ENCODE results near the gene IL12RB2. TPM values are rescaled to one million over a fixed set of nuclear protein-coding genes. Genes with fewer than 3 reads are reported as not detected.
A peak's percentile ranks its signal among the peaks of the same experiment; 100 is the strongest.

Gene IL12RB2
- polyA plus RNA-seq, 4 donors = 0.21 to 0.54 (median 0.52) TPM; not detected in 1

GRCh38 chr1:67347688-67348472 is 40.2 kb downstream of the IL12RB2 start:
- Histone ChIP-seq H3K27ac (ENCODE audit: low read depth in 1 of 3, low read length in 2 of 3) (no peak overlapping the region), H3K27me3 (ENCODE audit: control insufficient read depth in 3 of 3, insufficient read depth in 3 of 3, low read length in 3 of 3) (no peaks in the 10 kb centered on the region), H3K4me1 (ENCODE audit: control insufficient read depth in 3 of 3, insufficient read depth in 2 of 3, low read depth in 1 of 3, low read length in 2 of 3) (no peaks in the 10 kb centered on the region), H3K9me3 (ENCODE audit: control insufficient read depth in 2 of 2, insufficient read depth in 1 of 2, low read depth in 1 of 2, low read length in 1 of 2) (no peaks in the 10 kb centered on the region), H3K36me3 (ENCODE audit: control insufficient read depth in 3 of 3, insufficient read depth in 2 of 3, low read depth in 1 of 3, low read length in 3 of 3) (no peaks in the 10 kb centered on the region), H3K4me3 (ENCODE audit: low read depth in 1 of 3, low read length in 3 of 3) (no peak overlapping the region)
- peak; percentile 52 to 57 for DNase-seq
- FAIRE-seq = no peak
- 65 to 72% (median 66%) methylated on average over 12 of the region's 12 CpGs for WGBS, 3 donors

GRCh38 chr1:67348586-67349252 is 41.0 kb downstream of the IL12RB2 start:
- H3K9me3 ChIP-seq (ENCODE audit: control insufficient read depth in 2 of 2, insufficient read depth in 1 of 2, low read depth in 1 of 2, low read length in 1 of 2) = no peaks in the 10 kb centered on the region
- no peak for FAIRE-seq

GRCh38 chr1:67350783-67351182 is 43.1 kb downstream of the IL12RB2 start:
- no peak for DNase-seq
- no peaks in the 10 kb centered on the region for H3K9me3 ChIP-seq (ENCODE audit: control insufficient read depth in 2 of 2, insufficient read depth in 1 of 2, low read depth in 1 of 2, low read length in 1 of 2)
- H3K4me3 ChIP-seq (ENCODE audit: low read depth in 1 of 3, low read length in 3 of 3) = no peak overlapping the region
- no peak overlapping the region for H3K27ac ChIP-seq (ENCODE audit: low read depth in 1 of 3, low read length in 2 of 3)
- no peaks in the 10 kb centered on the region for H3K4me1 ChIP-seq (ENCODE audit: control insufficient read depth in 3 of 3, insufficient read depth in 2 of 3, low read depth in 1 of 3, low read length in 2 of 3)
- WGBS, 3 donors = 79 to 82% (median 79%) methylated on average over 2 of the region's 2 CpGs
- H3K36me3 ChIP-seq (ENCODE audit: control insufficient read depth in 3 of 3, insufficient read depth in 2 of 3, low read depth in 1 of 3, low read length in 3 of 3) = no peaks in the 10 kb centered on the region
- no peaks in the 10 kb centered on the region for H3K27me3 ChIP-seq (ENCODE audit: control insufficient read depth in 3 of 3, insufficient read depth in 3 of 3, low read length in 3 of 3)
- FAIRE-seq = no peak

More at GRCh38 chr1:67348586-67349252, 41.0 kb downstream of the IL12RB2 start:
- Histone ChIP-seq H3K4me1 (ENCODE audit: control insufficient read depth in 3 of 3, insufficient read depth in 2 of 3, low read depth in 1 of 3, low read length in 2 of 3) (no peaks in the 10 kb centered on the region), H3K27me3 (ENCODE audit: control insufficient read depth in 3 of 3, insufficient read depth in 3 of 3, low read length in 3 of 3) (no peaks in the 10 kb centered on the region), H3K27ac (ENCODE audit: low read depth in 1 of 3, low read length in 2 of 3) (no peak overlapping the region), H3K36me3 (ENCODE audit: control insufficient read depth in 3 of 3, insufficient read depth in 2 of 3, low read depth in 1 of 3, low read length in 3 of 3) (no peaks in the 10 kb centered on the region), H3K4me3 (ENCODE audit: low read depth in 1 of 3, low read length in 3 of 3) (no peak overlapping the region)
- 27 to 64% (median 45%) methylated on average over 6 of the region's 6 CpGs for WGBS, 3 donors
- peak; percentile 14 to 15 for DNase-seq

GRCh38 chr1:67352211-67352610 is 44.5 kb downstream of the IL12RB2 start:
- H3K4me1 ChIP-seq (ENCODE audit: control insufficient read depth in 3 of 3, insufficient read depth in 2 of 3, low read depth in 1 of 3, low read length in 2 of 3) = no peaks in the 10 kb centered on the region
- H3K4me3 ChIP-seq (ENCODE audit: low read depth in 1 of 3, low read length in 3 of 3) = no peak overlapping the region
- no peaks in the 10 kb centered on the region for H3K9me3 ChIP-seq (ENCODE audit: control insufficient read depth in 2 of 2, insufficient read depth in 1 of 2, low read depth in 1 of 2, low read length in 1 of 2)
- H3K27me3 ChIP-seq (ENCODE audit: control insufficient read depth in 3 of 3, insufficient read depth in 3 of 3, low read length in 3 of 3) = no peaks in the 10 kb centered on the region
- no peak for FAIRE-seq
- no peak overlapping the region for H3K27ac ChIP-seq (ENCODE audit: low read depth in 1 of 3, low read length in 2 of 3)
- no peak for DNase-seq
- H3K36me3 ChIP-seq (ENCODE audit: control insufficient read depth in 3 of 3, insufficient read depth in 2 of 3, low read depth in 1 of 3, low read length in 3 of 3) = no peaks in the 10 kb centered on the region

- 90 to 96% (median 92%) methylated on average over 3 of the region's 3 CpGs for WGBS, 3 donors
- no peak for DNase-seq
- Histone ChIP-seq H3K27me3 (ENCODE audit: control insufficient read depth in 3 of 3, insufficient read depth in 3 of 3, low read length in 3 of 3) (no peaks in the 10 kb centered on the region), H3K27ac (ENCODE audit: low read depth in 1 of 3, low read length in 2 of 3) (no peak overlapping the region), H3K36me3 (ENCODE audit: control insufficient read depth in 3 of 3, insufficient read depth in 2 of 3, low read depth in 1 of 3, low read length in 3 of 3) (no peaks in the 10 kb centered on the region), H3K9me3 (ENCODE audit: control insufficient read depth in 2 of 2, insufficient read depth in 1 of 2, low read depth in 1 of 2, low read length in 1 of 2) (no peaks in the 10 kb centered on the region), H3K4me1 (ENCODE audit: control insufficient read depth in 3 of 3, insufficient read depth in 2 of 3, low read depth in 1 of 3, low read length in 2 of 3) (no peaks in the 10 kb centered on the region), H3K4me3 (ENCODE audit: low read depth in 1 of 3, low read length in 3 of 3) (no peak overlapping the region)
- FAIRE-seq = no peak
These were observed 48.2 kb downstream of the IL12RB2 start for GRCh38 chr1:67355745-67356424.

GRCh38 chr1:67359592-67359991 is 51.9 kb downstream of the IL12RB2 start:
- DNase-seq = no peak
- 46 to 83% (median 72%) methylated on average over 1 of the region's 1 CpG for WGBS, 3 donors
- no peak for FAIRE-seq
- Histone ChIP-seq H3K9me3 (ENCODE audit: control insufficient read depth in 2 of 2, insufficient read depth in 1 of 2, low read depth in 1 of 2, low read length in 1 of 2) (no peaks in the 10 kb centered on the region), H3K4me1 (ENCODE audit: control insufficient read depth in 3 of 3, insufficient read depth in 2 of 3, low read depth in 1 of 3, low read length in 2 of 3) (no peaks in the 10 kb centered on the region), H3K27ac (ENCODE audit: low read depth in 1 of 3, low read length in 2 of 3) (no peak overlapping the region), H3K4me3 (ENCODE audit: low read depth in 1 of 3, low read length in 3 of 3) (no peak overlapping the region), H3K27me3 (ENCODE audit: control insufficient read depth in 3 of 3, insufficient read depth in 3 of 3, low read length in 3 of 3) (no peaks in the 10 kb centered on the region), H3K36me3 (ENCODE audit: control insufficient read depth in 3 of 3, insufficient read depth in 2 of 3, low read depth in 1 of 3, low read length in 3 of 3) (no peaks in the 10 kb centered on the region)

- H3K27ac ChIP-seq (ENCODE audit: low read depth in 1 of 3, low read length in 2 of 3) = no peak overlapping the region
- no peak for DNase-seq
- no peaks in the 10 kb centered on the region for H3K27me3 ChIP-seq (ENCODE audit: control insufficient read depth in 3 of 3, insufficient read depth in 3 of 3, low read length in 3 of 3)
- H3K4me1 ChIP-seq (ENCODE audit: control insufficient read depth in 3 of 3, insufficient read depth in 2 of 3, low read depth in 1 of 3, low read length in 2 of 3) = no peaks in the 10 kb centered on the region
- no peaks in the 10 kb centered on the region for H3K9me3 ChIP-seq (ENCODE audit: control insufficient read depth in 2 of 2, insufficient read depth in 1 of 2, low read depth in 1 of 2, low read length in 1 of 2)
- no peak for FAIRE-seq
- no peak overlapping the region for H3K4me3 ChIP-seq (ENCODE audit: low read depth in 1 of 3, low read length in 3 of 3)
- H3K36me3 ChIP-seq (ENCODE audit: control insufficient read depth in 3 of 3, insufficient read depth in 2 of 3, low read depth in 1 of 3, low read length in 3 of 3) = no peaks in the 10 kb centered on the region
- 91 to 96% (median 93%) methylated on average over 5 of the region's 5 CpGs for WGBS, 3 donors
These were observed 54.0 kb downstream of the IL12RB2 start for GRCh38 chr1:67361641-67362040.

- DNase-seq (peak; percentile 11 to 42), FAIRE-seq (no peak)
- 38 to 49% (median 49%) methylated on average over 8 of the region's 8 CpGs for WGBS, 3 donors
- no peak overlapping the region for H3K4me3 ChIP-seq (ENCODE audit: low read depth in 1 of 3, low read length in 3 of 3)
- no peaks in the 10 kb centered on the region for H3K36me3 ChIP-seq (ENCODE audit: control insufficient read depth in 3 of 3, insufficient read depth in 2 of 3, low read depth in 1 of 3, low read length in 3 of 3)
- no peak overlapping the region for H3K27ac ChIP-seq (ENCODE audit: low read depth in 1 of 3, low read length in 2 of 3)
- H3K4me1 ChIP-seq (ENCODE audit: control insufficient read depth in 3 of 3, insufficient read depth in 2 of 3, low read depth in 1 of 3, low read length in 2 of 3) = no peaks in the 10 kb centered on the region
- no peaks in the 10 kb centered on the region for H3K27me3 ChIP-seq (ENCODE audit: control insufficient read depth in 3 of 3, insufficient read depth in 3 of 3, low read length in 3 of 3)
- no peaks in the 10 kb centered on the region for H3K9me3 ChIP-seq (ENCODE audit: control insufficient read depth in 2 of 2, insufficient read depth in 1 of 2, low read depth in 1 of 2, low read length in 1 of 2)
These were observed 59.8 kb downstream of the IL12RB2 start for GRCh38 chr1:67367370-67368045.
